AG04449 (cell line): ENCODE data around the gene ATG9A.

ENCODE experiments used
- CTCF ChIA-PET: fragments of 350-600 bp; formaldehyde crosslinking; extraction: SDS; loops from one replicate; lab custom pipeline; 2021; ENCODE audit warnings: antibody characterized with exemption; lab: Yijun Ruan, JAX
- POLR2A ChIA-PET: fragments of 400-600, 350-600 bp; formaldehyde crosslinking; extraction: SDS; loops from one replicate; lab custom pipeline; 2020; ENCODE audit warnings: antibody characterized with exemption, inconsistent platforms; lab: Yijun Ruan, JAX
- DNase-seq: peaks from one replicate; pipeline ENCODE4 v3.0.0-alpha.2; 2010; ENCODE audit warnings: low read depth, low spot score
- H3K4me3 ChIP-seq: 2 replicates; pipeline ENCODE4 v1.5.1; 2011; ENCODE audit warnings: low read depth, mild to moderate bottlenecking, control low read depth, low read length
- CTCF ChIP-seq: IDR thresholded peaks from one replicate; pipeline ENCODE4 v1.5.1; 2011; ENCODE audit warnings: mild to moderate bottlenecking, moderate library complexity, low read length, control low read depth, inconsistent platforms; ENCODE audit not compliant: insufficient read depth; ENCODE audit errors: missing control alignments

ATG9A gene

DNA sequence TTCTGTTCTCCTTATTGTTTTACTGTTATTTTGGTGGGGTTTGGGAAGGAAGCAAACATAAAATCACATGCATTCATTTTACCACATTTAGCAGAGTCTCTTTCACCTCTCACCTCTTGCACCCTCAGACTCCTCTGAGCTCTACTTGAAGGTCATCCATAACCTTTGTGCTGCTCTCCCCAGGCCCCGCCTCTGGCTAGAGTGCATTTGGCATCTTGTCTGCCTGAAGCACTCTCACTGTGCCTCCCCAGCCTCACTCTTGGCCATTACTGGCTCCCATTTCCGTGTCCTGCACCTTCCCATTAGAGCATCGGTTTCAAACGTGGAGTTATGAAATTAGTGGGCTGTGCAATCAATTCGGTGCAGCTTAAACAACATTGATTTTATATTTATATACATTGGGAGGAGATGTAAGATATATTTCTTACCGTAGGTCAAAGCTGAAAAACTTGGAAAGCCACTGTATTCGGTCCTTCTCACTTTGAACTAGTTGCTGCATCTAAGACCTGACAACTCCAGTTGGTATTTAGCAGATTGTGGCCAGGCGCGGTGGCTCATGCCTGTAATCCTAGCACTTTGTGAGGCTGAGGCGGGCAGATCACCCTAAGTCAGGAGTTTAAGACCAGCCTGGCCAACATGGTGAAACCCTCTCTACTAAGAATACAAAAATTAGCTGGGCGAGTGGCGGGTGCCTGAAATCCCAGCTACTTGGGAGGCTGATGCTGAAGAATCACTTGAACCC is 29.8 kb downstream of the ATG9A start:
- CTCF ChIA-PET = interaction anchor here (0.7 to 1.4 kb wide), 4 partner anchors 20 to 80 kb away, joined by 3 to 4 read pairs (median 3); partner anchors contain the start of gene NHEJ1

DNA sequence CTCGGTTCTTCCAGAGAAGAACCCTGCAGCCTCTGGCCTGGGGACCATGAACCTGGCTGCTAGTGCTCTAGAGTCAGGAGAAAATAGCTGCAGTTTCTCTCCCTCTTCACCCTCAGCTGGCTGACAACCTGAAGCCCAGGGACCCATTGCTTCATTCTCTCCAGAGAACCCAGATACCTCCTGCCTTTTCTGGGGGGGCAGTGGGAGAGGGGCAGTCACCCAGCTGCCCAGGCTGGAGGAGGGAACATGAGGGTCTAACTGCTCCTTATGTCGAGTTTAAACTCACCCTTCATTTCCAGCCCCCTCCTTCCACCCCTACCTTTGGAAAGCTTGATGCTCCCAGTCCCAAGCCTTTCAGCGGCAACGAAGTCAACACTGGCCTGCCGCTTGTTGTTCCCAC is 30.5 kb downstream of the ATG9A start:
- DNase-seq = no peak
- ChIA-PET CTCF (interaction anchor here (0.7 to 1.1 kb wide), 2 partner anchors 39 to 78 kb away, joined by 3 to 4 read pairs; partner anchors contain the start of gene NHEJ1), POLR2A (no interaction called here)
- no peak overlapping the region for H3K4me3 ChIP-seq
- no peak for TF ChIP-seq CTCF

More for the DNA sequence above, 29.8 kb downstream of the ATG9A start:
- no peak for TF ChIP-seq CTCF
- POLR2A ChIA-PET = no interaction called here
- no peak for DNase-seq
- no peak overlapping the region for H3K4me3 ChIP-seq

GRCh38 chr2:219197388-219197787 is 32.0 kb downstream of the ATG9A start:
- no peak for DNase-seq
- POLR2A ChIA-PET = interaction anchor here (1.2 kb wide), 1 partner anchor 21 kb away, joined by 3 read pairs; the partner anchor contains the start of gene CNPPD1
- H3K4me3 ChIP-seq = no peak overlapping the region
- TF ChIP-seq CTCF = no peak
- CTCF ChIA-PET = interaction anchor here (1.0 to 2.1 kb wide), 3 partner anchors 9 to 26 kb away, joined by 3 to 5 read pairs (median 4); partner anchors contain the start of genes CNPPD1 and ZFAND2B

DNA sequence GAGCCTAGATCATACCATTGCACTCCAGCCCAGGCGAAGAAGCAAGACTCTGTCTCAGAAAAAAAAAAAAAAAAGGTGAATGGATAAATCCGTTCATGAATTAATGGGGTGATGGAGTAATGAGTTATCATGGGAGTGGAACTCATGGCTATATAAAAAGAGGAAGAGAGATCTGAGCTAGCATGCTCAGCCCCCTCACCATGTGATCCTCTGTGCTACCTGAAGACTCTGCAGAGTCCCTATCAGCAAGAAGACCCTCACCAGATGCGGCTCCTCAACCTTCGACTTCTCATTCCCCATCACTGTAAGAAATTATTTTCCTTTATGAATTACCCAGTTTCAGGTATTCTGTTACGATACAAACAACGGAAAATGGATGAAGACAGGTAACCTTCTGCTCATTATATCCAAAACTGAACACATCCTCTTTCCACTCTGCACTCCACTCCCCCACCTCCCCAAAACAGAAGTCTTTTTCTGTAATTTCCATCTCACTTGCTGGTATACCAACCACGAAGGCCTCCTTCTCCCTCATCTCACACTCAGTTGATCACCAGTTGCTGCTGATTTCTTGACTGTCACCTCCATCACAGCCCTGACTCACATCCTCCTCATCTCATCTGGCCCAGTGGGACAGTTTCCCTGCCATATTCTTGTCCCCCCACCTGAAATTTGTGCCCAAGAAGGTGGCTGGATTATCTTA is 42.5 kb downstream of the ATG9A start:
- H3K4me3 ChIP-seq = no peak overlapping the region
- no peak for TF ChIP-seq CTCF
- ChIA-PET POLR2A (no interaction called here), CTCF (interaction anchor here (0.6 kb wide), 1 partner anchor 286 kb away, joined by 3 read pairs; no protein-coding TSS in a partner anchor)
- no peak for DNase-seq

- ChIA-PET POLR2A (interaction anchor here (2.9 kb wide), 1 partner anchor 23 kb away, joined by 6 read pairs; the partner anchor contains the start of gene ZFAND2B), CTCF (interaction anchor here (0.7 to 5.8 kb wide), 5 partner anchors 9 to 110 kb away, joined by 3 to 37 read pairs (median 5); partner anchors contain the start of gene SLC23A3)
- no peak for TF ChIP-seq CTCF
- no peak overlapping the region for H3K4me3 ChIP-seq
- DNase-seq = no peak
Observed at GRCh38 chr2:219184121-219184520, 45.3 kb downstream of the ATG9A start.
